Measurements from ENCODE around the gene TCF4. TPM values are rescaled to one million over a fixed set of nuclear protein-coding genes. Genes with fewer than 3 reads are reported as not detected.

TCF4 gene
- total and polyA plus RNA-seq, 7 donors, result 3.5 to 149 (median 106) TPM

- intact Hi-C loops (cut with DNase I), result no loop called here
- Histone ChIP-seq H3K4me1 (peaks cover 0 to 43% (median 34%) of the 10 kb centered on the region in 4 donors), H3K9me3 (no peaks in the 10 kb centered on the region), H3K27me3 (no peaks in the 10 kb centered on the region), H3K36me3 (no peaks in the 10 kb centered on the region), H3K27ac (no peak overlapping the region), H3K4me3 (no peak overlapping the region)
- TF ChIP-seq CTCF (IDR thresholded peaks at IDR 0.05) (no peak), POLR2AphosphoS5 (IDR thresholded peaks at IDR 0.05) (no peak), POLR2A (IDR thresholded peaks at IDR 0.05) (no peak), EP300 (IDR thresholded peaks at IDR 0.05) (no peak)
- 89 to 91% methylated on average over 8 of the region's 8 CpGs for WGBS, 2 donors
- no peak for DNase-seq
Observed at GRCh38 chr18:55551227-55551626, 36.8 kb downstream of the TCF4 start.

- no peak overlapping the region for H3K27ac ChIP-seq
- no peaks in the 10 kb centered on the region for H3K27me3 ChIP-seq
- H3K9me3 ChIP-seq, result no peaks in the 10 kb centered on the region
- peaks cover 0 to 43% (median 34%) of the 10 kb centered on the region in 4 donors for H3K4me1 ChIP-seq
- WGBS, 2 donors, result 81 to 84% methylated on average over 8 of the region's 8 CpGs
- TF ChIP-seq CTCF (IDR thresholded peaks at IDR 0.05), result no peak
- no peak for TF ChIP-seq POLR2AphosphoS5 (IDR thresholded peaks at IDR 0.05)
- intact Hi-C loops (cut with DNase I), result no loop called here
- no peaks in the 10 kb centered on the region for H3K36me3 ChIP-seq
- no peak overlapping the region for H3K4me3 ChIP-seq
- no peak for DNase-seq
Observed at GRCh38 chr18:55550471-55550870, 37.5 kb downstream of the TCF4 start.

GRCh38 chr18:55549474-55550104 lies 38.4 kb downstream of the TCF4 start:
- Histone ChIP-seq H3K27me3 (no peaks in the 10 kb centered on the region), H3K4me1 (peaks cover 0 to 43% (median 34%) of the 10 kb centered on the region in 4 donors), H3K9me3 (no peaks in the 10 kb centered on the region), H3K4me3 (no peak overlapping the region), H3K27ac (no peak overlapping the region), H3K36me3 (no peaks in the 10 kb centered on the region)
- DNase-seq, result no peak
- no peak for TF ChIP-seq POLR2AphosphoS5 (IDR thresholded peaks at IDR 0.05)
- TF ChIP-seq EP300 (IDR thresholded peaks at IDR 0.05), result no peak
- WGBS, 2 donors, result 89 to 93% methylated on average over 5 of the region's 5 CpGs
- intact Hi-C loops (cut with DNase I), result no loop called here

GRCh38 chr18:55547705-55548056 lies 40.3 kb downstream of the TCF4 start:
- Histone ChIP-seq H3K27ac (peak overlapping the region in 2 of 4 donors; percentile 64 to 65), H3K27me3 (no peaks in the 10 kb centered on the region), H3K4me3 (no peak overlapping the region), H3K4me1 (peaks cover 0 to 43% (median 34%) of the 10 kb centered on the region in 4 donors), H3K36me3 (no peaks in the 10 kb centered on the region), H3K9me3 (no peaks in the 10 kb centered on the region)
- intact Hi-C loops (cut with DNase I), result no loop called here
- DNase-seq, result no peak
- TF ChIP-seq CTCF (IDR thresholded peaks at IDR 0.05) (no peak), POLR2AphosphoS5 (IDR thresholded peaks at IDR 0.05) (no peak), POLR2A (IDR thresholded peaks at IDR 0.05) (no peak), EP300 (IDR thresholded peaks at IDR 0.05) (no peak)
- WGBS, 2 donors, result 71% methylated on average over 5 of the region's 5 CpGs

- Histone ChIP-seq H3K4me3 (peak overlapping the region in 2 of 4 donors; percentile 28 to 32), H3K27ac (peak overlapping the region; percentile 10 to 65 (median 50)), H3K27me3 (no peaks in the 10 kb centered on the region), H3K36me3 (no peaks in the 10 kb centered on the region), H3K4me1 (peaks cover 0 to 43% (median 34%) of the 10 kb centered on the region in 4 donors), H3K9me3 (no peaks in the 10 kb centered on the region)
- TF ChIP-seq CTCF (IDR thresholded peaks at IDR 0.05) (no peak), EP300 (IDR thresholded peaks at IDR 0.05) (no peak), POLR2AphosphoS5 (IDR thresholded peaks at IDR 0.05) (no peak), POLR2A (IDR thresholded peaks at IDR 0.05) (no peak)
- peak; percentile 64 for DNase-seq
- 58 to 59% methylated on average over 5 of the region's 5 CpGs for WGBS, 2 donors
- intact Hi-C loops (cut with DNase I), result no loop called here
Observed at GRCh38 chr18:55546851-55547704, 40.9 kb downstream of the TCF4 start.

Measured in sigmoid colon (tissue), 7 donors.